Epithelial cell of proximal tubule (primary cell): ENCODE results near the gene FAM181B. TPM values are rescaled to one million over a fixed set of nuclear protein-coding genes. Genes with fewer than 3 reads are reported as not detected.
A peak's percentile ranks its signal among the peaks of the same experiment; 100 is the strongest.

Source experiments
- DNase-seq: peaks from one replicate; pipeline ENCODE4 v3.0.0-alpha.2; 2011; ENCODE audit warnings: low read depth
- H3K4me3 ChIP-seq: 2 replicates; pipeline ENCODE4 v1.5.1; 2011; ENCODE audit warnings: low read depth, mild to moderate bottlenecking, low read length
- CTCF ChIP-seq: conservative IDR thresholded peaks from 2 replicates; pipeline ENCODE4 v1.5.1; 2012; ENCODE audit warnings: low read depth, mild to moderate bottlenecking, low read length
- total RNA-seq: library from RNA; depleted of rRNA; stranded (reverse); fragments of >200 nt; gene quantifications from 2 replicates; pipeline ENCODE4 v1.2.3, GENCODE V29; 2015

FAM181B gene
- total RNA-seq, 1 donor from 2014 or later = 0.06 TPM

GRCh38 chr11:82686211-82686610 is 47.5 kb downstream of the FAM181B start:
- H3K4me3 ChIP-seq = no peak overlapping the region
- no peak for DNase-seq
- no peak for TF ChIP-seq CTCF

GRCh38 chr11:82683029-82683428 is 50.6 kb downstream of the FAM181B start:
- no peak for DNase-seq
- no peak overlapping the region for H3K4me3 ChIP-seq
- no peak for TF ChIP-seq CTCF

GRCh38 chr11:82682003-82682751 is 51.5 kb downstream of the FAM181B start:
- TF ChIP-seq CTCF = peak; percentile 67
- no peak overlapping the region for H3K4me3 ChIP-seq
- DNase-seq = peak; percentile 55

- H3K4me3 ChIP-seq = no peak overlapping the region
- no peak for DNase-seq
- no peak for TF ChIP-seq CTCF
Observed at GRCh38 chr11:82680252-82680651, 53.4 kb downstream of the FAM181B start.

Other genes with a start within 250 kb of the FAM181B start
- gene PRCP, start 166.6 kb upstream of the FAM181B start, total RNA-seq = 22.2 and 30.9 TPM in 2 replicates
- 7.1 and 14.6 TPM in 2 replicates for gene DDIAS, start 167.9 kb upstream of the FAM181B start, total RNA-seq